Urothelium cell line (cell line): ENCODE data around the gene CSRNP3.
A peak's percentile ranks its signal among the peaks of the same experiment; 100 is the strongest.

Source experiments
- DNase-seq: peaks from one replicate; pipeline ENCODE4 v3.0.0; 2011; ENCODE audit warnings: low spot score, mixed read lengths
- FAIRE-seq: peaks from 2 replicates; lab custom pipeline; 2011; peaks lifted over from hg19 to GRCh38; lab: Jason Lieb, UNC

The CSRNP3 gene

DNA sequence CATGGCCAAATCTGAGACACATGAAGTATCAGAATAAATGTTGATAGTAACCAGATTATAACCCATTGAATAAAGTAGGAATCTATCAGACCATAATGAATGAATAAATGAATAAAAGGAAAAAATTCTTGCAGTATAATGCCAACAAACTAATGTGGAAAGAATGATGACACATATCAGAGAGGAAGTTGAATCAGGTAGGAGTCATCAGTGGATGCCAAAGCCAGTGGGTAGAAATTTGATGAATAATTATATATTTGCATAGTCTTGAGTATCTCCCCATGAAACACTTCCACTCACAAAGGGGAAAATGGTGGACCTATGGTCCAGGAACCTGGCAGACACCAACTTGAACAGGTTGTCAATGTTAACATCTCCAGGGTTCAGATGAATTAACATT is 255.9 kb downstream of the CSRNP3 start:
- DNase-seq (peak; percentile 12), FAIRE-seq (no peak)
